Uterus (tissue), 2 donors: ENCODE results near the gene MELK.

Experiments
- POLR2A ChIP-seq, 2 donors: fragments of 450-650 bp; IDR thresholded peaks; one replicate each; pipeline ENCODE4 v1.6.1; 2016; ENCODE audit warnings: antibody characterized with exemption in 2 of 2, mild to moderate bottlenecking in 1 of 2, moderate library complexity in 1 of 2
- TF ChIP-seq, protein P1 (sequence below), 4 experiments: fragments of 200-600 bp in 2 of 4; fragments of 450-650 bp in 2 of 4; sonication (generic) in 2 of 4; IDR thresholded peaks; one replicate each; pipeline ENCODE4 v1.5.1; 2016 to 2019; ENCODE audit warnings: antibody characterized with exemption in 4 of 4, mild to moderate bottlenecking in 2 of 4, moderate library complexity in 1 of 4

DNA sequence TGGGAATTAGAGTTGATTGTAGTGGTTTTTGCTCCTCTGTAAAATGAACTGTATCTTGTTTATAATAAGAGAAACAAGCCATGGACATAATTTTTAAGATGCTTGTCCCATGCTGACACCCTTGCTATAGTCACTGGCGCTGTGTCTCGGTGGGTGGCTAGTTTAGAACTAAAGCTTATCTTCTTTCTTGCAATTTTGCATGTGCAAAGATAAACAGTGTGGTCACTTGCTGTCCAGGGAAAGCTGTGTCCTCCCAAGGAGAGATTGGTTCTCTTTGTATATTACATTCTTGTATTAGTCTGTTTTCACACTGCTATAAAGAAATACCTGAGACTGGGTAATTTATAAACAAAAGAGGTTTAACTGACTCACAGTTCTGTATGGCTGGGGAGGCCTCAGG is 143.8 kb downstream of the MELK start:
- TF ChIP-seq POLR2A (IDR thresholded peaks at IDR 0.05): no peak
- TF ChIP-seq, protein P1, sequence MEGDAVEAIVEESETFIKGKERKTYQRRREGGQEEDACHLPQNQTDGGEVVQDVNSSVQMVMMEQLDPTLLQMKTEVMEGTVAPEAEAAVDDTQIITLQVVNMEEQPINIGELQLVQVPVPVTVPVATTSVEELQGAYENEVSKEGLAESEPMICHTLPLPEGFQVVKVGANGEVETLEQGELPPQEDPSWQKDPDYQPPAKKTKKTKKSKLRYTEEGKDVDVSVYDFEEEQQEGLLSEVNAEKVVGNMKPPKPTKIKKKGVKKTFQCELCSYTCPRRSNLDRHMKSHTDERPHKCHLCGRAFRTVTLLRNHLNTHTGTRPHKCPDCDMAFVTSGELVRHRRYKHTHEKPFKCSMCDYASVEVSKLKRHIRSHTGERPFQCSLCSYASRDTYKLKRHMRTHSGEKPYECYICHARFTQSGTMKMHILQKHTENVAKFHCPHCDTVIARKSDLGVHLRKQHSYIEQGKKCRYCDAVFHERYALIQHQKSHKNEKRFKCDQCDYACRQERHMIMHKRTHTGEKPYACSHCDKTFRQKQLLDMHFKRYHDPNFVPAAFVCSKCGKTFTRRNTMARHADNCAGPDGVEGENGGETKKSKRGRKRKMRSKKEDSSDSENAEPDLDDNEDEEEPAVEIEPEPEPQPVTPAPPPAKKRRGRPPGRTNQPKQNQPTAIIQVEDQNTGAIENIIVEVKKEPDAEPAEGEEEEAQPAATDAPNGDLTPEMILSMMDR (IDR thresholded peaks at IDR 0.05): no peak
